B cell (primary cell): ENCODE measurements around the gene NEURL2. TPM values are rescaled to one million over a fixed set of nuclear protein-coding genes. Genes with fewer than 3 reads are reported as not detected.

Experiments
- ATAC-seq: fragments of 200-7000 bp; cut with Tn5 transposase; one replicate; pipeline ENCODE4 v1.10.0; 2021; ENCODE audit warnings: low read depth, mild to moderate bottlenecking, moderate number of reproducible peaks, moderate library complexity
- CTCF ChIA-PET: fragments of 350-600 bp; sonication (Branson Sonifier 250); formaldehyde crosslinking; loops from one replicate; lab custom pipeline; 2021; ENCODE audit warnings: antibody characterized with exemption, inconsistent platforms; lab: Charles Lee
- POLR2A ChIA-PET: fragments of 350-600 bp; sonication (Branson Sonifier 250); formaldehyde crosslinking; loops from one replicate; lab custom pipeline; 2021; ENCODE audit warnings: antibody characterized with exemption; lab: Charles Lee
- DNase-seq: peaks from one replicate; pipeline ENCODE4 v3.0.0; 2013
- H2AFZ ChIP-seq: 2 replicates; pipeline ENCODE4 v1.6.1; 2012; ENCODE audit warnings: mild to moderate bottlenecking, low read depth, low read length; ENCODE audit not compliant: insufficient read depth, poor library complexity, severe bottlenecking
- H3K27ac ChIP-seq, 2 donors: 1 replicate in 1 of 2; 2 replicates in 1 of 2; pipeline ENCODE4 v1.5.1; 2012 to 2013; ENCODE audit warnings: low read length in 2 of 2, mild to moderate bottlenecking in 2 of 2, moderate library complexity in 1 of 2
- H3K27me3 ChIP-seq, 4 experiments: fragments of 200-600 bp in 1 of 4; sonication (generic) in 1 of 4; replicated peaks in 1 of 4; 1 replicate in 2 of 4; 2 replicates in 2 of 4; pipeline versions ENCODE4 v1.6.1 to v1.7.0; 2013 to 2016; ENCODE audit warnings: low read length in 3 of 4, mild to moderate bottlenecking in 2 of 4, mixed read lengths in 1 of 4, moderate library complexity in 1 of 4; ENCODE audit not compliant: insufficient read depth in 4 of 4, control insufficient read depth in 3 of 4; ENCODE audit errors: control extremely low read depth in 1 of 4
- H3K36me3 ChIP-seq, 2 experiments: replicated peaks in 1 of 2; 1 replicate in 1 of 2; 2 replicates in 1 of 2; pipeline versions ENCODE4 v1.6.1 to v1.7.1; 2013; ENCODE audit warnings: low read length in 1 of 2; ENCODE audit not compliant: insufficient read depth in 2 of 2, control insufficient read depth in 1 of 2; ENCODE audit errors: control extremely low read depth in 1 of 2, extremely low read depth in 1 of 2
- H3K4me1 ChIP-seq, 2 donors: fragments of 200-600 bp in 1 of 2; sonication (generic) in 1 of 2; 1 replicate in 1 of 2; 2 replicates in 1 of 2; pipeline versions ENCODE4 v1.5.1 to v1.6.1; 2013 to 2017; ENCODE audit warnings: low read length in 2 of 2; ENCODE audit not compliant: control insufficient read depth in 2 of 2, insufficient read depth in 2 of 2
- H3K4me2 ChIP-seq: replicated peaks from 2 replicates; pipeline ENCODE3; 2012; ENCODE audit warnings: mild to moderate bottlenecking, low read depth, low read length; ENCODE audit not compliant: poor library complexity, severe bottlenecking
- H3K4me3 ChIP-seq, 5 experiments: fragments of 200-600 bp in 1 of 5; sonication (generic) in 1 of 5; 1 replicate in 3 of 5; 2 replicates in 2 of 5; pipeline versions ENCODE4 v1.5.1 to v1.7.0; 2011 to 2016; ENCODE audit warnings: low read length in 4 of 5, mild to moderate bottlenecking in 4 of 5, low read depth in 2 of 5, control low read depth in 1 of 5, moderate library complexity in 1 of 5; ENCODE audit not compliant: insufficient read depth in 1 of 5; ENCODE audit errors: control extremely low read depth in 1 of 5, extremely low read depth in 1 of 5
- H3K79me2 ChIP-seq: fragments of 200-600 bp; sonication (generic); one replicate; pipeline ENCODE4 v1.6.0; 2016; ENCODE audit warnings: low read length; ENCODE audit not compliant: control insufficient read depth, insufficient read depth
- H3K9ac ChIP-seq: fragments of 200-600 bp; sonication (generic); 2 replicates; pipeline ENCODE4 v1.6.1; 2017; ENCODE audit warnings: mild to moderate bottlenecking, low read length, moderate library complexity
- H3K9me3 ChIP-seq, 3 donors: one replicate each; pipeline versions ENCODE4 v1.6.1 to v1.7.1; 2013; ENCODE audit warnings: low read length in 2 of 3; ENCODE audit not compliant: control insufficient read depth in 2 of 3, insufficient read depth in 1 of 3; ENCODE audit errors: control extremely low read depth in 1 of 3
- H4K20me1 ChIP-seq: 2 replicates; pipeline ENCODE4 v1.6.0; 2012; ENCODE audit warnings: mild to moderate bottlenecking, low read length; ENCODE audit not compliant: insufficient read depth, control insufficient read depth, poor library complexity, severe bottlenecking
- H3K27ac Mint-ChIP-seq: one replicate; pipeline ENCODE4 v1.8.0; 2021; ENCODE audit warnings: mixed read lengths
- H3K27me3 Mint-ChIP-seq: one replicate; pipeline ENCODE4 v1.8.0; 2021; ENCODE audit warnings: mixed read lengths
- H3K4me1 Mint-ChIP-seq: one replicate; pipeline ENCODE4 v1.8.0; 2021; ENCODE audit warnings: mixed read lengths
- H3K4me3 Mint-ChIP-seq: one replicate; pipeline ENCODE4 v1.8.0; 2021; ENCODE audit warnings: mixed read lengths
- H3K9me3 Mint-ChIP-seq: one replicate; pipeline ENCODE4 v1.8.0; 2022; ENCODE audit warnings: mixed read lengths; ENCODE audit not compliant: insufficient read depth
- EZH2 ChIP-seq: IDR thresholded peaks from 2 replicates; pipeline ENCODE4 v1.6.1; 2012; ENCODE audit warnings: borderline replicate concordance, low read depth, mild to moderate bottlenecking, moderate library complexity, low read length; ENCODE audit not compliant: insufficient read depth, poor library complexity, severe bottlenecking
- WGBS: methylation state at CpG from one replicate; pipeline ENCODE4 v1.1.5; 2013; ENCODE audit warnings: missing lambda C conversion rate; ENCODE audit not compliant: insufficient coverage; 5-methylcytosine and 5-hydroxymethylcytosine counted together
- intact Hi-C: fragments of 100-400 bp; cut with micrococcal nuclease; formaldehyde crosslinking; loops from one replicate; pipeline ENCODE4 v1.10.0; 2022
- polyA plus RNA-seq: library from polyadenylated mRNA; depleted of rRNA; stranded (reverse); fragments of >200 nt; gene quantifications from 2 replicates; pipeline ENCODE4 v1.2.3, GENCODE V29; 2012
- total RNA-seq, 2 donors: library from RNA; stranded (reverse); fragments of 120-200 nt in 1 of 2; gene quantifications; 1 replicate in 1 of 2; 2 replicates in 1 of 2; pipeline versions ENCODE4 v1.2.3 to v1.2.4, GENCODE V29; 2013 to 2022
- TF ChIP-seq, protein P1 (sequence below): fragments of 200-600 bp; IDR thresholded peaks from one replicate; pipeline ENCODE4 v1.8.0; 2022; ENCODE audit warnings: antibody characterized with exemption, mild to moderate bottlenecking

NEURL2 gene
- total and polyA plus RNA-seq, 2 donors (not counting 1 experiment from before 2014, with no cell fraction given), result 3.3 to 5.4 TPM

DNA sequence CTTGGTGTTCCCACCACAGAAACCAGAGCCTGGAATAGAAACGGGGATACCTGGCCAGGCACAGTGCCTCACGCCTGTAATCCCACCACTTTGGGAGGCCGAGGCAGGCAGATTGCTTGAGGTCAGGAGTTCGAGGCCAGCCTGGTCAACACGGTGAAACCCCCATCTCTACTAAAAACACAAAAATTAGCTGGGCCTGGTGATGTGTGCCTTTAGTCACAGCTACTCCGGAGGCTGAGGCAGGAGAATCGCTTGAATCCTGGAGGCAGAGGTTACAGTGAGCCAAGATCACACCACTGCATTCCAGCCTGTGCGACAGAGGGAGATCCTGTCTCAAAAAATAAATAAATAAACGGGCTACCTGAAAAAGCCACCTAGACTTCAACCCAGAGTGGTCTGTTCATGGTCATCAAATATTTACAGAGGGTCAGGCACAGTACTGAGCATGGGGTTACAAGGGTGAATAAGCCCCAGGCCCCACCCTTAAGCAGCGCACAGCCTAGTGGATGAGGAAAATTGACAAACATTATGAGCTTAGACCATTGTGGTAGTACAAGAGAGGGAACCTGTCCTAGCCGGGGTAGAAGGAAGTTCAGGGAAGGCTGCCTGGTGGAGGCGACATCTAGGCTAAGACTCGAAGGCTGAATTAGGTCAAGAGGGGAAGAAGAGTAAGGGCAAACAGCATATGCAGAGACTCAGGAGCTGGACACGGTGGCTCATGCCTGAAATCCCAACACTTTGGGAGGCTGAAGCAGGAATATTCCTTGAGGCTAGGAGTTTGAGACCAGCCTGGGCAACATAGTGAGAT is 36.3 kb upstream of the NEURL2 start:
- Mint-ChIP-seq H3K27ac (no peak overlapping the region), H3K4me1 (no peaks in the 10 kb centered on the region), H3K4me3 (no peak overlapping the region)

DNA sequence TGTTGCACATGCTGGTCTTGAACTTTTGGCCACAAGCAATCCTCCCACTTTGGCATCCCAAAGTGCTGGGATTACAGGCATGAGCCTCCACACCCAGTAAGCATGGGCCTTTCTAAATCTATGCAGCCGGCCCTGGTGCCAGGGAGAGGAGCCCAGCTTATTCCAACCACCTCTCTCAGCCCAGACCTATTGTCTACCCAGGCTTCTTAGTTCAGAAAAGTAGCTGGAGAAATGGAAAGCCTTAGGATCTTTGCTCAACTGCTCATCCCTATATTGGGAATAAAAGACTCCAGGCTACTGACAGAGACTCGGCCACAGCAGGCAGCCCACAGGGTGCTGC is 35.7 kb upstream of the NEURL2 start:
- H3K4me3 ChIP-seq, result no peak overlapping the region
- WGBS, result 100% methylated on average over 1 of the region's 2 CpGs
- CTCF ChIA-PET, result no interaction called here
- H3K9ac ChIP-seq, result no peak overlapping the region
- H4K20me1 ChIP-seq, result no peaks in the 10 kb centered on the region
- TF ChIP-seq EZH2, result no peak
- TF ChIP-seq, protein P1, sequence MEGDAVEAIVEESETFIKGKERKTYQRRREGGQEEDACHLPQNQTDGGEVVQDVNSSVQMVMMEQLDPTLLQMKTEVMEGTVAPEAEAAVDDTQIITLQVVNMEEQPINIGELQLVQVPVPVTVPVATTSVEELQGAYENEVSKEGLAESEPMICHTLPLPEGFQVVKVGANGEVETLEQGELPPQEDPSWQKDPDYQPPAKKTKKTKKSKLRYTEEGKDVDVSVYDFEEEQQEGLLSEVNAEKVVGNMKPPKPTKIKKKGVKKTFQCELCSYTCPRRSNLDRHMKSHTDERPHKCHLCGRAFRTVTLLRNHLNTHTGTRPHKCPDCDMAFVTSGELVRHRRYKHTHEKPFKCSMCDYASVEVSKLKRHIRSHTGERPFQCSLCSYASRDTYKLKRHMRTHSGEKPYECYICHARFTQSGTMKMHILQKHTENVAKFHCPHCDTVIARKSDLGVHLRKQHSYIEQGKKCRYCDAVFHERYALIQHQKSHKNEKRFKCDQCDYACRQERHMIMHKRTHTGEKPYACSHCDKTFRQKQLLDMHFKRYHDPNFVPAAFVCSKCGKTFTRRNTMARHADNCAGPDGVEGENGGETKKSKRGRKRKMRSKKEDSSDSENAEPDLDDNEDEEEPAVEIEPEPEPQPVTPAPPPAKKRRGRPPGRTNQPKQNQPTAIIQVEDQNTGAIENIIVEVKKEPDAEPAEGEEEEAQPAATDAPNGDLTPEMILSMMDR, result no peak
- no peak overlapping the region for H2AFZ ChIP-seq
- Mint-ChIP-seq H3K27ac (no peak overlapping the region), H3K27me3 (peaks cover 2% of the 10 kb centered on the region), H3K9me3 (no peaks in the 10 kb centered on the region), H3K4me1 (no peaks in the 10 kb centered on the region), H3K4me3 (no peak overlapping the region)
- ATAC-seq (no peak), DNase-seq (no peak)
- no peaks in the 10 kb centered on the region for H3K79me2 ChIP-seq
- H3K27ac ChIP-seq, result no peak overlapping the region
- peaks cover 0 to 1% (median 0%) of the 10 kb centered on the region in 4 experiments for H3K27me3 ChIP-seq
- H3K9me3 ChIP-seq, result no peaks in the 10 kb centered on the region
- POLR2A ChIA-PET, result no interaction called here
- no peaks in the 10 kb centered on the region for H3K36me3 ChIP-seq
- H3K4me2 ChIP-seq, result no peak overlapping the region
- no peaks in the 10 kb centered on the region for H3K4me1 ChIP-seq
- intact Hi-C loops, result no loop called here

More for the DNA sequence above, 36.3 kb upstream of the NEURL2 start:
- ATAC-seq (no peak), DNase-seq (no peak)
- Histone ChIP-seq H3K4me3 (no peak overlapping the region), H3K79me2 (no peaks in the 10 kb centered on the region), H3K9ac (no peak overlapping the region), H3K9me3 (no peaks in the 10 kb centered on the region), H3K27ac (no peak overlapping the region), H3K36me3 (no peaks in the 10 kb centered on the region), H2AFZ (no peak overlapping the region), H3K4me2 (no peak overlapping the region), H3K4me1 (no peaks in the 10 kb centered on the region), H4K20me1 (no peaks in the 10 kb centered on the region), H3K27me3 (no peaks in the 10 kb centered on the region)
- CTCF ChIA-PET, result interaction anchor here (0.9 kb wide), 1 partner anchor 11 kb away, joined by 3 read pairs; no protein-coding TSS in a partner anchor
- H3K9me3 Mint-ChIP-seq, result no peaks in the 10 kb centered on the region
- no peaks in the 10 kb centered on the region for H3K27me3 Mint-ChIP-seq
- TF ChIP-seq EZH2, result no peak
- TF ChIP-seq, protein P1, result no peak
- 94% methylated on average over 13 of the region's 14 CpGs for WGBS
- intact Hi-C loops, result no loop called here
- POLR2A ChIA-PET, result no interaction called here
